Astrocyte of the cerebellum (primary cell): ENCODE measurements around the gene TMEM181.

Experiments
- DNase-seq: peaks from one replicate; pipeline ENCODE4 v3.0.0-alpha.2; 2011; ENCODE audit warnings: low read depth
- H3K4me3 ChIP-seq: 2 replicates; pipeline ENCODE4 v1.5.1; 2011; ENCODE audit warnings: mild to moderate bottlenecking, low read depth, low read length, moderate library complexity
- in situ Hi-C: cut with HindIII; loops from 2 replicates; pipeline ENCODE4 v1.10.0; 2017; ENCODE audit warnings: low sequenced_read_pairs
- TF ChIP-seq, protein P1 (sequence below): IDR thresholded peaks from 2 replicates; pipeline ENCODE4 v1.5.1; 2012; ENCODE audit warnings: low read length, low read depth, moderate library complexity, mild to moderate bottlenecking; ENCODE audit errors: missing control alignments

TMEM181 gene

DNA sequence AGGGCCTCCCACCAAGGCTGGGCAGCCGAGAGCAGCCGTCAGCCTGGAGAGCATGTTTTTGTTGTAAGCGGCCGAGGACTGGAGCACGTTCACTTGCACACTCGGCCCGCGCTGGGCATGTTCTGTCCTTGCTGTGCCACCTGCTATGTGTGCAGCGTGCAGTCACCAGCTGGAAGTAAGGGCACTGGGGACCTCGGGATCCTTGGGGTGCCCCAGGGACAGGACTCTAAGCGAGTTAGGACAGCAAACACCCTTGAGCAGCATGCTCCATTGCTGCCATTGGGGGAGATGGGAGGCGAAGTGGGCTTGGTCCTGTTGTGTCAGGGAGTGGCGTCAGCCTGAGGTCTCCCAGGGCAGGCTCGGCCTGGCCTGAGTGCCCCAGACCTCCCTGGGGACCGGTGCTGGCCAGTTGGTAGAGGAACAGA, 66.0 kb downstream of the TMEM181 start:
- no peak for DNase-seq
- H3K4me3 ChIP-seq, result no peak overlapping the region
- TF ChIP-seq, protein P1, sequence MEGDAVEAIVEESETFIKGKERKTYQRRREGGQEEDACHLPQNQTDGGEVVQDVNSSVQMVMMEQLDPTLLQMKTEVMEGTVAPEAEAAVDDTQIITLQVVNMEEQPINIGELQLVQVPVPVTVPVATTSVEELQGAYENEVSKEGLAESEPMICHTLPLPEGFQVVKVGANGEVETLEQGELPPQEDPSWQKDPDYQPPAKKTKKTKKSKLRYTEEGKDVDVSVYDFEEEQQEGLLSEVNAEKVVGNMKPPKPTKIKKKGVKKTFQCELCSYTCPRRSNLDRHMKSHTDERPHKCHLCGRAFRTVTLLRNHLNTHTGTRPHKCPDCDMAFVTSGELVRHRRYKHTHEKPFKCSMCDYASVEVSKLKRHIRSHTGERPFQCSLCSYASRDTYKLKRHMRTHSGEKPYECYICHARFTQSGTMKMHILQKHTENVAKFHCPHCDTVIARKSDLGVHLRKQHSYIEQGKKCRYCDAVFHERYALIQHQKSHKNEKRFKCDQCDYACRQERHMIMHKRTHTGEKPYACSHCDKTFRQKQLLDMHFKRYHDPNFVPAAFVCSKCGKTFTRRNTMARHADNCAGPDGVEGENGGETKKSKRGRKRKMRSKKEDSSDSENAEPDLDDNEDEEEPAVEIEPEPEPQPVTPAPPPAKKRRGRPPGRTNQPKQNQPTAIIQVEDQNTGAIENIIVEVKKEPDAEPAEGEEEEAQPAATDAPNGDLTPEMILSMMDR, result no peak
- in situ Hi-C loops, result no loop called here

DNA sequence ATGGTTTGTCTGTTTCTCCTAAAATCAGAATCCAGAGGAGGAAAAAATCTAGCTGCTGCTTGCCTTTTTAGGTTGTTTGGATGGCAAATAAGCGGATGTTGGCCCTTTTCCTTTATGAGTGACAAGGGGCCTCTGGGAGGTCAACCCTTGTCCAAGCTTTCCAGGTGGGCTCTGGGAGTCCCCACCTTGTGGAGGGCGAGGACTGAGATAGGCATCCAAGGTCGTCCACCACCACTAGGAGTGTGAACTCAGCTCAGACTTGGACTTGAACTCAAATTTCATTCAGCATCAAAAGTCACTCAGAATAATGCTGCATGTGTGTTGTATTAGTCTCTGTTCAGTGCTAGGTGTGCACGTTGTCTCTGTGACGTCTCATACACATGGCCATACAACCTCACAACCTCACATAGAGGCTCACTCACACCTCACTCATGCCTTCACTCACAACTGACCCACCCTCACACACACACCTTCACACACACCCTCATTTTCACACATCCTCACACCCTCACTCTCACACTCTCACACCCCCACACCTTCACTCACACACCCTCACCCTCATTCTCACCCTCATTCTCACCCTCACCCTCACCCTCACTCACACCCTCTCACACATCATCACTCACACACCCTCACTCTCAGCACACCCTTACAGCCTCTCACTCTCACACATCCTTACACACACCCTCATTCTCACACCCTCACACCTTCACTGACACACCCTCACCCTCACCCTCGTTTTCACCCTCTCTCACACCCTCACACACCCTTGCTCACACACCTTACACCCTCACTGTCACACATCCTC, 66.7 kb downstream of the TMEM181 start:
- in situ Hi-C loops, result no loop called here

DNA sequence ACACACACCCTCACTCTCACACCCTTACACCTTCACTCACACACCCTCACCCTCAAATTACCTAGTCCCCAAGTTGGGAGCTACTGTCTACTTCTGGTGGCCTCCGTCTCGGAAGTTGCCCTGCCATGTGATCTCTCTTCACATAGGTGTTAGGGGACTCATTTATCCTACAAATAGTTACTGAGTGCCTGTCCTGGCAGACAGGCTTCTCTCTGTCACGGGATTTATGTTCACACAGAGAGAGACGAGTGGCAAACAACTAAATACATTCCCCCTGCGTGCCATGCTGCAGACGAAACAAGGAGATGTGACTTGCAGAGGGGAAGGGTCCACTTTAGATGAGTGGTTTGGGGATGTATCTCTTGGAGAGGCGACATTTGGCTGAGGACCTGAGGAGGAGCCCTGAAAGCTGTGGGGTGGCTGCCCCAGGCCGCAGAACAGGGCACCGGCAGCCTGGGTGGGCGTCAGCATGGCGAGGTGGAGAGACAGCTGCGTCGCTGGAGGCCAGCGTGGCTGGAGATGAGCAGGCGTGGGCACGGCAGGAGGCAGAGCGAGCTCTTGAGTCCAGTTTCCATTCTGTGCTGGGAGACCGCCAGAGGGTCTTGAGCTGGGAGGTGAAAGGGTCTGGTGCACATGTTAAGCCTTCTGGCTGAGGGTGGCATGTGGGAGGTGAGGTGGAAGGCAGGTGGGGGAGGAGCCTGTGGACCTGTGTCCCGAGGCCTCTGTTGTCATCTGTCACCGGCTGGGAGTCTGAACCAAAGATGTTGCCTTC, 67.5 kb downstream of the TMEM181 start:
- TF ChIP-seq, protein P1, result no peak
- H3K4me3 ChIP-seq, result no peak overlapping the region
- in situ Hi-C loops, result no loop called here
- no peak for DNase-seq

More for the DNA sequence above, 66.7 kb downstream of the TMEM181 start:
- no peak for DNase-seq
- TF ChIP-seq, protein P1, result no peak
- no peak overlapping the region for H3K4me3 ChIP-seq

DNA sequence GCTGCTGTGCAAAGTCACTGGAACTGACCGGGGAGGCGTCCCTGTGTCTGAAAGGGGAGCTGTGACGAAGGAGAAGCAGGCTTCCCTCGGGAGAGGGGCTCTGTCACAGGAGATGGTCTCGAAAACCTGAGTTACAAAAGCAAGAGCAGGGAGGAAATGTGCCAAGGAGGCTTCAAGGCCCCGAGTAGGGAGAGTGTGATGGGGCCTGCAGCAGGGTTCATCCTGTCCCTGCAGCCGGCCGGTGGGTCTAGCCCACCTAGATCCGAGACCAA, 68.0 kb downstream of the TMEM181 start:
- DNase-seq, result no peak
- H3K4me3 ChIP-seq, result no peak overlapping the region
- in situ Hi-C loops, result no loop called here
- TF ChIP-seq, protein P1, result no peak

DNA sequence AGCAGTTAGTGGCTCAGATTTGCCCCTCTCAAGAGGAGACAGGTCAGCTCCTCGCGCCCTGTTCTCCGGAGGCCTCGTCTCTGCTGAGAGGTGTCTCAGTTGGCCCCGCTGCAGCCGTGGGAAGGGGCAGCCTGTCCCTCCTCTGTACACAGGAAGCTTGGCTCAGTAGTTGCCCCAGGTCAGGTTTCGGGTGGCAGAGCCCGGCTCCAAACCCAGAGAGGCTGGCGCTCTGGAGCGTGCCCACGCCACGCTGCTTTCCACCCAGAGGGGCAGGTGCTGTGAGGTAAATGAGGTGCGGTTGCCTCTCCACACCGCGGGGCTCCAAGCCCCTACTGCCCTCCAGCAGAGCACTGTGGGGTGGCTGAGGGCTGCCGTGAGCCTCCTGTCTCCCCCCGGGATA, 68.7 kb downstream of the TMEM181 start:
- DNase-seq, result no peak
- TF ChIP-seq, protein P1, result no peak
- H3K4me3 ChIP-seq, result no peak overlapping the region
- in situ Hi-C loops, result no loop called here

DNA sequence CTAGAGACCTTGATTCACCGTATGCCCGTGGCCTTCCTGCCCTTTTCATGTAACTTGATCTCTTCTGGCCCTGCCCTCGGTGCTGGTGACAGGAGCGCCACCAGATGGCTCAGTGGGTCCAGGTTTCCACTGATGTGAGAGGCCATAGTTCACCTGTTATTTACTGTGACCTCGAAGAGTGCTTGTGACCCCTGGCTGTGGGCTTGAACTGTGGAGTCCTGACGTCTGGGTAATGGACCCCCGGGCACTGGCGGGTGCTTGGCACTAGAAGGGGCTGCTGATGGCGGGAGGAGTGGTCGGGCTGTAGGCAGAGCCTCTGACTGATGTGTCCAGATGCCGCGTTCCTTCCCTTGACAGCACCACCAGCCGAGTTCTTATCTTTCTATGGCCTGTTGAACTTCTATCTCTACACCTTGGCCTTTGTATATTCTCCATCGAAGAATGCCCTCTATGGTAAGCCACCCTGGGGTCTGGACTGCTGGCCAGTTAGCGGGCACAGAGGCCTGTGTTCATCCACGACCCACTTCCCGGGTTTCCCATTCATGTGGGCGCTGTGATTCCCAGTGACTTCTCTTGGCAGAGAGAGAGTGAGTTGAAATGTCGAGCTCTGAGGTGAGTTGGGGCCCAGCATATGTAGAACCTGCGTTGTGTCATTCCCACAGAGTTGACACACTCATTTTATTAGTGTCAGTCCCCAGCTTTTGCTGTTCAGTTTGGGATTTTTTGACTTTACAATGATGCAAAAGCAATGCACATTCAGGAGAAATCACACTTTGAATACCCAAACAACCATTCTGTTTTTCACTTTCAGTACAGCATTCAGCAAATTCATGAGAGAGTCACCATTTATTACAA, 69.7 kb downstream of the TMEM181 start:
- H3K4me3 ChIP-seq, result no peak overlapping the region
- no peak for DNase-seq
- in situ Hi-C loops, result no loop called here
- TF ChIP-seq, protein P1, result no peak
